CD8-positive, alpha-beta memory T cell (primary cell): ENCODE data around the gene IRAK4. TPM values are rescaled to one million over a fixed set of nuclear protein-coding genes. Genes with fewer than 3 reads are reported as not detected.
A peak's percentile ranks its signal among the peaks of the same experiment; 100 is the strongest.
"Not testable (repeated sequence)": the region's sequence is repeated elsewhere in the genome, so short reads cannot be mapped to it uniquely, and the experiment has no call there.

Source experiments
- CTCF ChIA-PET: fragments of 350-600 bp; sonication (Branson Sonifier 250); formaldehyde crosslinking; loops from one replicate; lab custom pipeline; 2021; ENCODE audit warnings: antibody characterized with exemption; lab: Charles Lee
- POLR2A ChIA-PET: fragments of 350-600 bp; sonication (Branson Sonifier 250); formaldehyde crosslinking; loops from one replicate; lab custom pipeline; 2021; ENCODE audit warnings: antibody characterized with exemption; lab: Charles Lee
- DNase-seq, 5 donors: peaks; one replicate each; pipeline versions ENCODE4 v3.0.0 to v3.0.0-alpha.2; 2020 to 2022; ENCODE audit warnings: mixed read lengths in 1 of 5
- H3K27ac ChIP-seq: one replicate; pipeline ENCODE4 v1.7.0; 2013; ENCODE audit warnings: low read depth, mild to moderate bottlenecking, low read length, moderate library complexity
- H3K27me3 ChIP-seq: 2 replicates; pipeline ENCODE4 v1.7.0; 2013; ENCODE audit warnings: low read length, mild to moderate bottlenecking; ENCODE audit not compliant: insufficient read depth, poor library complexity, severe bottlenecking
- H3K36me3 ChIP-seq: 2 replicates; pipeline ENCODE4 v1.7.0; 2013; ENCODE audit warnings: mild to moderate bottlenecking, low read length, moderate library complexity; ENCODE audit not compliant: insufficient read depth
- H3K4me1 ChIP-seq: 2 replicates; pipeline ENCODE4 v1.7.0; 2013; ENCODE audit warnings: mild to moderate bottlenecking, low read length, moderate library complexity; ENCODE audit not compliant: insufficient read depth
- H3K4me3 ChIP-seq: 2 replicates; pipeline ENCODE4 v1.7.0; 2013; ENCODE audit warnings: mild to moderate bottlenecking, low read length
- H3K9me3 ChIP-seq: 2 replicates; pipeline ENCODE4 v1.7.0; 2013; ENCODE audit warnings: mild to moderate bottlenecking, low read length
- H3K27ac Mint-ChIP-seq, 8 donors: one replicate each; pipeline ENCODE4 v1.8.0; 2020 to 2021; ENCODE audit warnings: mixed read lengths in 8 of 8, mild to moderate bottlenecking in 6 of 8, inconsistent platforms in 3 of 8, moderate library complexity in 3 of 8
- H3K27me3 Mint-ChIP-seq, 2 donors: one replicate each; pipeline ENCODE4 v1.8.0; 2020 to 2021; ENCODE audit warnings: mixed read lengths in 2 of 2, mild to moderate bottlenecking in 1 of 2, moderate library complexity in 1 of 2
- H3K36me3 Mint-ChIP-seq, 3 donors: one replicate each; pipeline ENCODE4 v1.8.0; 2020 to 2021; ENCODE audit warnings: mixed read lengths in 3 of 3, inconsistent platforms in 1 of 3, mild to moderate bottlenecking in 1 of 3
- H3K4me1 Mint-ChIP-seq, 3 donors: one replicate each; pipeline ENCODE4 v1.8.0; 2020 to 2021; ENCODE audit warnings: mixed read lengths in 3 of 3, inconsistent platforms in 1 of 3, mild to moderate bottlenecking in 1 of 3
- H3K4me3 Mint-ChIP-seq, 7 donors: one replicate each; pipeline ENCODE4 v1.8.0; 2020 to 2021; ENCODE audit warnings: mixed read lengths in 7 of 7, mild to moderate bottlenecking in 6 of 7, moderate library complexity in 4 of 7, inconsistent platforms in 2 of 7
- H3K9me3 Mint-ChIP-seq, 5 donors: one replicate each; pipeline ENCODE4 v1.8.0; 2020 to 2022; ENCODE audit warnings: mixed read lengths in 5 of 5, mild to moderate bottlenecking in 3 of 5, moderate library complexity in 2 of 5, inconsistent platforms in 1 of 5
- polyA plus RNA-seq: library from polyadenylated mRNA; unstranded; fragments of 300-500 nt; fragmentation: Illumina TruSeq; gene quantifications from one replicate; pipeline ENCODE4 v1.2.3, GENCODE V29; 2021
- total RNA-seq, 2 experiments: library from RNA; stranded (reverse); gene quantifications; one replicate each; pipeline ENCODE4 v1.2.3, GENCODE V29; 2021

The IRAK4 gene
- total and polyA plus RNA-seq, 3 experiments from 2014 or later, result 23.6 to 27.3 (median 25.7) TPM

GRCh38 chr12:43736927-43737440 lies 21.8 kb upstream of the IRAK4 start:
- H3K27ac ChIP-seq, result no peak overlapping the region
- Mint-ChIP-seq H3K4me3 (no peak overlapping the region), H3K36me3 (peaks cover 3 to 67% (median 16%) of the 10 kb centered on the region in 3 donors), H3K27me3 (no peaks in the 10 kb centered on the region), H3K9me3 (no peaks in the 10 kb centered on the region), H3K4me1 (peaks cover 0 to 2% (median 0%) of the 10 kb centered on the region in 3 donors), H3K27ac (no peak overlapping the region)
- H3K36me3 ChIP-seq, result peaks cover 9% of the 10 kb centered on the region
- no peaks in the 10 kb centered on the region for H3K4me1 ChIP-seq
- ChIA-PET POLR2A (no interaction called here), CTCF (no interaction called here)
- H3K9me3 ChIP-seq, result no peaks in the 10 kb centered on the region
- no peak for DNase-seq
- H3K27me3 ChIP-seq, result no peaks in the 10 kb centered on the region
- H3K4me3 ChIP-seq, result no peak overlapping the region

DNA sequence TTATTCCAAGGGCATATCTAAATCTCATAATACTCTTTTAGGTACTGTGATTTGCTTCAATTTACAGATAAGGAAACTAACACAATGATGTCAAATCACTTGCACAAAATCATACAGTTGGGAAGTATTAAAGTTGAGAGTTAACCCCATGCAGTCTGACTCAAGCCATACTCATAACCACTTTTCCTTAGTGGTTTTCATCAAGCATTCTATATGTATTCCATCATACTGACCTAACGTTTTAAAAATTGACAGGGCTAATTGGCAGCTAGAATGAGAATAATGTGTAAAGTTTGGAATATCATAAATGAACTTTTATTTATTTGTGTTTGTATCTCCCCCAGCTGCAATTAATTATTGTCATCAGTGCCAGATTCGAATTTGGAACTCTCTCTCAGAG lies 21.1 kb upstream of the IRAK4 start:
- Mint-ChIP-seq H3K27ac (no peak overlapping the region), H3K4me1 (peaks cover 0 to 2% (median 0%) of the 10 kb centered on the region in 3 donors), H3K27me3 (no peaks in the 10 kb centered on the region), H3K36me3 (peaks cover 3 to 68% (median 18%) of the 10 kb centered on the region in 3 donors), H3K9me3 (no peaks in the 10 kb centered on the region), H3K4me3 (no peak overlapping the region)
- POLR2A ChIA-PET, result no interaction called here
- Histone ChIP-seq H3K4me3 (no peak overlapping the region), H3K27ac (no peak overlapping the region), H3K4me1 (no peaks in the 10 kb centered on the region), H3K27me3 (no peaks in the 10 kb centered on the region), H3K9me3 (no peaks in the 10 kb centered on the region), H3K36me3 (peaks cover 9% of the 10 kb centered on the region)
- no peak for DNase-seq
- CTCF ChIA-PET, result no interaction called here

DNA sequence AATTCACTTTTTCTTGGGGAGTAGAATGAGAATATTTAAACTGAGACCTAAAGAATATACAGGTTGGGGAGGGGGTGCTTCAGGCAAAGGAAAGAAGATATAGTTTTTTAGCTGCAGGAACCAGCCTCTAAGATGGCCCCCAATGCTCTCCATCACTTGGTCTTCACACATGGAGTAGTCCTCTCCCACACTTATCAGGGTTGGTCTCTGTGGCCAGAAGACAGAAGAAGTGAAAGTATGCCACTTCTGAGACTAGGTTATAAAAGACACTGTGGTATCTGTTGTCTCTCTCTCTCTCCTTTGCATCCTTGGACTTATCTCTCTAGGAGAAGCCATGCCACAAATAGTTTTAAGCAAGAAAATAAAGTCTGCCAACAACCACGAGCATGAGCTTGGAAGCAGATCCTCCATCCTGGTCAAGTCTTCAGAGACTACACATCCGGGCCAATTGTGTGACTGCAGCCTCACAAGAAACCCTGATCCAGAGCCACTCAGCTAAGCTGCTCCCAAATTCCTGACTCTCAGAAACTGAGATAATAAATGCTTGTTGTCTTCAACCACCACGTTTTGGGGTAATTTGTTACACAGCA lies 18.1 kb upstream of the IRAK4 start:
- no peaks in the 10 kb centered on the region for H3K27me3 Mint-ChIP-seq
- H3K9me3 Mint-ChIP-seq, result no peaks in the 10 kb centered on the region
- Histone ChIP-seq H3K4me3 (no peak overlapping the region), H3K27me3 (no peaks in the 10 kb centered on the region), H3K9me3 (no peaks in the 10 kb centered on the region), H3K36me3 (peaks cover 14% of the 10 kb centered on the region), H3K4me1 (no peaks in the 10 kb centered on the region), H3K27ac (no peak overlapping the region)
- CTCF ChIA-PET, result no interaction called here
- DNase-seq, result no peak
- H3K4me1 Mint-ChIP-seq, result peaks cover 0 to 4% (median 2%) of the 10 kb centered on the region in 3 donors
- POLR2A ChIA-PET, result no interaction called here
- H3K27ac Mint-ChIP-seq, result peak overlapping the region in 3 of 8 donors; percentile 7 to 61 (median 19)
- peaks cover 16 to 73% (median 26%) of the 10 kb centered on the region in 3 donors for H3K36me3 Mint-ChIP-seq
- H3K4me3 Mint-ChIP-seq, result no peak overlapping the region

DNA sequence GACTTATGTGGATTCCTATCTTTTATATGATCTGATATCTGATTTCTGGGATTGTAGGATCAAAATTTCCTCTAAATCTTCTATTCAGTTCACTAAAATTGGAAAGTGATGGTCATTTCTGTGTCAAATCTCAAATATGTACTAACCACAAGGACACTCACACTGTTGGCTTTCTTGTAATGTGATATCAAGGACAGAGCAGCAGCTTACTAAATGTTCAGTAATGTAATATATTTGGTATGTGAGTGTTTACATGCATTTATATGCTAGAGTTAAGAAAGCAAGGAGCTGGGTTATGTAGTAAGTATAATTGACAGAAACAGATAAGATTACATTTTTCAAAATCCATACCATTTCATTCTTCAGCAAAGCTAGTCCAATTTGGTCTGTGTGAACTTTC lies 16.6 kb upstream of the IRAK4 start:
- Mint-ChIP-seq H3K9me3 (no peaks in the 10 kb centered on the region), H3K27me3 (no peaks in the 10 kb centered on the region), H3K27ac (no peak overlapping the region), H3K36me3 (peaks cover 17 to 67% (median 21%) of the 10 kb centered on the region in 3 donors), H3K4me3 (no peak overlapping the region), H3K4me1 (peaks cover 2 to 4% (median 4%) of the 10 kb centered on the region in 3 donors)
- CTCF ChIA-PET, result no interaction called here
- DNase-seq, result no peak
- Histone ChIP-seq H3K27ac (no peak overlapping the region), H3K4me3 (no peak overlapping the region), H3K36me3 (peaks cover 5% of the 10 kb centered on the region), H3K4me1 (no peaks in the 10 kb centered on the region), H3K27me3 (no peaks in the 10 kb centered on the region), H3K9me3 (no peaks in the 10 kb centered on the region)
- POLR2A ChIA-PET, result no interaction called here

- Mint-ChIP-seq H3K36me3 (peaks cover 17 to 58% (median 19%) of the 10 kb centered on the region in 3 donors), H3K4me1 (peaks cover 5 to 13% (median 13%) of the 10 kb centered on the region in 3 donors), H3K9me3 (no peaks in the 10 kb centered on the region), H3K27me3 (no peaks in the 10 kb centered on the region), H3K4me3 (no peak overlapping the region), H3K27ac (no peak overlapping the region)
- no peak for DNase-seq
- ChIA-PET CTCF (no interaction called here), POLR2A (no interaction called here)
- Histone ChIP-seq H3K36me3 (peaks cover 5% of the 10 kb centered on the region), H3K27me3 (no peaks in the 10 kb centered on the region), H3K4me3 (no peak overlapping the region), H3K4me1 (no peaks in the 10 kb centered on the region), H3K9me3 (no peaks in the 10 kb centered on the region), H3K27ac (no peak overlapping the region)
Observed at GRCh38 chr12:43744826-43745225, 13.9 kb upstream of the IRAK4 start.

- Mint-ChIP-seq H3K4me3 (no peak overlapping the region), H3K9me3 (peaks cover 0 to 4% (median 0%) of the 10 kb centered on the region in 5 donors), H3K27ac (peak overlapping the region in 1 of 8 donors; percentile 29), H3K36me3 (peaks cover 15 to 55% (median 30%) of the 10 kb centered on the region in 3 donors), H3K4me1 (peaks cover 21 to 38% (median 37%) of the 10 kb centered on the region in 3 donors), H3K27me3 (no peaks in the 10 kb centered on the region)
- Histone ChIP-seq H3K4me3 (no peak overlapping the region), H3K27me3 (no peaks in the 10 kb centered on the region), H3K4me1 (no peaks in the 10 kb centered on the region), H3K9me3 (no peaks in the 10 kb centered on the region), H3K36me3 (no peaks in the 10 kb centered on the region), H3K27ac (no peak overlapping the region)
- DNase-seq, result no peak
- ChIA-PET CTCF (interaction anchor here (1.0 kb wide), 1 partner anchor 9 kb away, joined by 3 read pairs; the partner anchor contains the start of genes IRAK4 and PUS7L), POLR2A (no interaction called here)
Observed at GRCh38 chr12:43749016-43749415, 9.7 kb upstream of the IRAK4 start.

DNA sequence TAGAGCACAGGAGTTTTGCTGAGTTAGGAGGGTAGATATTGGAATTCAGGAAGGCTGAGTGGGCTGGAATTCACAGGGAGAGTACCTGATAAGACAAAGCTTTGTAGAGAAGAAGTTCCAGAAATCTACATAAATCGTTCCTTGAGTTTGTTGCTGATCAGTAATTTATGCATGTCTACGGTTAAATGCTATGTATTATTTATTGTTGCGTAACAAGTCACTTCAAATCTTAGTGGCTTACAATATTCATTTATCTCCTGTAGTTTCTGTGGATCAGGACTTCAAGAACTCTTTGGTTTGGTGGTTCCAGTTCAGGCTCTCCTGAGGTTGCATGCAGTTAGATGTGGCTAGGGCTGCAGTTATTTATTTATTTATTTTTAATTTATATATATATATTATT lies 7.9 kb upstream of the IRAK4 start:
- peaks cover 0 to 4% (median 0%) of the 10 kb centered on the region in 5 donors for H3K9me3 Mint-ChIP-seq

GRCh38 chr12:43751360-43751759 lies 7.4 kb upstream of the IRAK4 start:
- H3K4me1 ChIP-seq, H3K9me3 Mint-ChIP-seq, CTCF ChIA-PET, H3K36me3 ChIP-seq, H3K4me3 Mint-ChIP-seq, POLR2A ChIA-PET, H3K27me3 Mint-ChIP-seq, H3K9me3 ChIP-seq, H3K27me3 ChIP-seq, H3K4me3 ChIP-seq, H3K27ac ChIP-seq, DNase-seq, H3K27ac Mint-ChIP-seq: not testable (repeated sequence)
- Mint-ChIP-seq H3K4me1 (peaks cover 36 to 60% (median 59%) of the 10 kb centered on the region in 3 donors), H3K36me3 (peaks cover 16 to 47% (median 28%) of the 10 kb centered on the region in 3 donors)

More for the DNA sequence above, 7.9 kb upstream of the IRAK4 start:
- no peak overlapping the region for H3K4me3 ChIP-seq
- ChIA-PET CTCF (no interaction called here), POLR2A (no interaction called here)
- H3K36me3 Mint-ChIP-seq, result peaks cover 16 to 49% (median 28%) of the 10 kb centered on the region in 3 donors
- DNase-seq, result no peak
- no peaks in the 10 kb centered on the region for H3K4me1 ChIP-seq
- no peak overlapping the region for H3K4me3 Mint-ChIP-seq
- H3K9me3 ChIP-seq, result no peaks in the 10 kb centered on the region
- H3K4me1 Mint-ChIP-seq, result peaks cover 31 to 56% (median 53%) of the 10 kb centered on the region in 3 donors
- no peaks in the 10 kb centered on the region for H3K27me3 ChIP-seq
- H3K36me3 ChIP-seq, result peaks cover 3% of the 10 kb centered on the region
- H3K27ac ChIP-seq, result no peak overlapping the region
- no peaks in the 10 kb centered on the region for H3K27me3 Mint-ChIP-seq
- peak overlapping the region in 1 of 8 donors; percentile 8 for H3K27ac Mint-ChIP-seq
